ENCODE measurements around the gene LDB2. TPM values are rescaled to one million over a fixed set of nuclear protein-coding genes. Genes with fewer than 3 reads are reported as not detected.
A peak's percentile ranks its signal among the peaks of the same experiment; 100 is the strongest.

LDB2 gene
- total and polyA plus RNA-seq, 2 donors, result 9.2 to 10.1 TPM

DNA sequence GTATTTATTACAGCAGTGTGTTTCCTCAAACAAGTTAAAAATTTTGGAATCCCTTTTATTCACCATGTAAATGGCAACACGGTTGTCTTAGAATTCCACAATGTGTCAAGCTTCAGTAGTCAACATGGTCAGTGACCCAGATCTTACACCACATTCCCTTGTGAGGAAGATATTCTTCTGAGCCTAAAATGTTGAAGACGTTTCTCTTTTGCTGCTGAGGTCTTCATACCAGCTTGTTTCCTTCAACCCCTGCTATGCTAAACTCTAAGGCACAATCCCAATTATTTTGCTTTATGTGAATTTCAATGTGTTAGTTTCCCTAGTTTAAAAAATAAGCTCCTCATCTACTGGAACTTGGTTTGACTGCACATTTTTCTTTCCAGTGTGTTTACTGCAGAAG, 17.6 kb upstream of the LDB2 start:
- no peaks in the 10 kb centered on the region for H3K27me3 ChIP-seq (ENCODE audit: control insufficient read depth in 2 of 2, insufficient read depth in 1 of 2, low read length in 1 of 2)

DNA sequence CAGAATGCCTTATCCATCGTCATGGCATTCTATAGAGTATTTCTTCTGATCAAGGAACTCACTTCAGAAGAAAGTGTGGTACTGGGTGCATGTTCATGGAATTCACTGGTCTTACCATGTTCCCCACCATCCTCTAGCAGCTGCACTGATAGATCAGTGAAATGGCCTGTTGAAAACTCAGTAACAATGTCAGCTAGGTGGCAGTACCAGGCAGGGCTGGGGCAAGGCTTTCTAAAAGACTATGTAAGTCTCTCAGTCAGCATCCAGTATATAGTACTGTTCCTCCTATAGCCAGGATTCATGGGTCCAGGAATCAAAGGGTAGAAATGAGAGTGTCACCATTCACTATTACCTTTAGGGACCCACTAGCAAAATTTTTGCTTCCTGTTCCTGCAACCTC, 15.8 kb upstream of the LDB2 start:
- Histone ChIP-seq H3K36me3 (ENCODE audit: control insufficient read depth in 2 of 2, insufficient read depth in 2 of 2, low read length in 1 of 2) (no peaks in the 10 kb centered on the region), H3K9me3 (ENCODE audit: control insufficient read depth in 2 of 2, insufficient read depth in 1 of 2, low read length in 1 of 2) (no peaks in the 10 kb centered on the region), H3K4me1 (ENCODE audit: control insufficient read depth in 2 of 2, insufficient read depth in 2 of 2, low read length in 2 of 2) (peaks cover 0 to 2% of the 10 kb centered on the region in 2 donors), H3K4me3 (ENCODE audit: low read length in 2 of 2) (no peak overlapping the region), H3K27ac (ENCODE audit: low read depth in 1 of 2, low read length in 1 of 2) (no peak overlapping the region), H3K27me3 (ENCODE audit: control insufficient read depth in 2 of 2, insufficient read depth in 1 of 2, low read length in 1 of 2) (no peaks in the 10 kb centered on the region)
- whole genome bisulfite sequencing, result 93% methylated on average over 1 of the region's 1 CpG
- DNase-seq (ENCODE audit: low read depth in 6 of 9, low spot score in 9 of 9), result no peak

More for the DNA sequence above, 17.6 kb upstream of the LDB2 start:
- H3K4me1 ChIP-seq (ENCODE audit: control insufficient read depth in 2 of 2, insufficient read depth in 2 of 2, low read length in 2 of 2), result peaks cover 0 to 2% of the 10 kb centered on the region in 2 donors
- no peaks in the 10 kb centered on the region for H3K9me3 ChIP-seq (ENCODE audit: control insufficient read depth in 2 of 2, insufficient read depth in 1 of 2, low read length in 1 of 2)
- no peak overlapping the region for H3K27ac ChIP-seq (ENCODE audit: low read depth in 1 of 2, low read length in 1 of 2)
- DNase-seq (ENCODE audit: low read depth in 6 of 9, low spot score in 9 of 9), result no peak
- no peaks in the 10 kb centered on the region for H3K36me3 ChIP-seq (ENCODE audit: control insufficient read depth in 2 of 2, insufficient read depth in 2 of 2, low read length in 1 of 2)
- H3K4me3 ChIP-seq (ENCODE audit: low read length in 2 of 2), result no peak overlapping the region
- 92% methylated on average over 2 of the region's 2 CpGs for WGBS

DNA sequence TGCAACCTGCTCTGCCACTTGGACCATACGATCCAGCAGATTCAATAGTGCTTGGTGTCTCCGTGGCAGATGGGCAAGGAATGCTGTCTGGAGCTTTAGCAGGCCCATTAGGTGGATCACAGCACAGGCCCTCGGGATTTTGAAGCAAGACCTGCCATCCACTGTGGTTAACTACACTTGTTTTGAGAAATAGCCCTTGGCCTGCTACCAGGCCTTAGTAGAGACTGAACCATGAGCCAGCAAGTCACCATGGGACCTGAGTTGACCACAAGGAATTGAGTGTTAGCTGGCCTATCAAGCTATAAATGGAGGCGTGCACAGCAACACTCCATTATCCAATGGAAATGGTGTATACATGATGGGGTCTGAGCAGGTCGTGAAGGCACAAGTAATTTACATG, 14.5 kb upstream of the LDB2 start:
- no peak overlapping the region for H3K27ac ChIP-seq (ENCODE audit: low read depth in 1 of 2, low read length in 1 of 2)
- DNase-seq (ENCODE audit: low read depth in 6 of 9, low spot score in 9 of 9), result no peak
- no peaks in the 10 kb centered on the region for H3K27me3 ChIP-seq (ENCODE audit: control insufficient read depth in 2 of 2, insufficient read depth in 1 of 2, low read length in 1 of 2)
- WGBS, result 97% methylated on average over 5 of the region's 5 CpGs
- H3K4me3 ChIP-seq (ENCODE audit: low read length in 2 of 2), result no peak overlapping the region
- no peaks in the 10 kb centered on the region for H3K9me3 ChIP-seq (ENCODE audit: control insufficient read depth in 2 of 2, insufficient read depth in 1 of 2, low read length in 1 of 2)
- peaks cover 0 to 2% of the 10 kb centered on the region in 2 donors for H3K4me1 ChIP-seq (ENCODE audit: control insufficient read depth in 2 of 2, insufficient read depth in 2 of 2, low read length in 2 of 2)
- H3K36me3 ChIP-seq (ENCODE audit: control insufficient read depth in 2 of 2, insufficient read depth in 2 of 2, low read length in 1 of 2), result no peaks in the 10 kb centered on the region

DNA sequence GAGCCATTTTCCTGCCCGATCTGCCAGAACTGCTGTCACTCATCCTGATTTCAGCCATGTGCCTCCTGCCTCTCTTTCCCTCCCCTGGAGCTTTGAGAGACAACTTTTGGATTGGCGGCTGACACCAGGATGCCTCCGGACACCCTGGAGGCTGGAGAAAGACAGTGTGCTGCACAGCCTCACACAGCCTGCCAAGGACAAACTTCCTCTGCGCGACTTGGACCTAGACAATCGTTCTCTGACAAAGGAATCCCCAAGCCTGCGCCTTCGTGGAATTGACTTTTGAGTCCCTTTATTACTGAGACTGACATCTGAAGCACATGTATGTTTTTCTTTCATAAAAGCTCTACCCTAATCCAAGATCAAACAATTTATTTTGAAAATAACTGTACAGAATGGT, 10.8 kb upstream of the LDB2 start:
- no peak overlapping the region for H3K27ac ChIP-seq (ENCODE audit: low read depth in 1 of 2, low read length in 1 of 2)
- 83% methylated on average over 8 of the region's 8 CpGs for WGBS
- H3K36me3 ChIP-seq (ENCODE audit: control insufficient read depth in 2 of 2, insufficient read depth in 2 of 2, low read length in 1 of 2), result no peaks in the 10 kb centered on the region
- DNase-seq (ENCODE audit: low read depth in 6 of 9, low spot score in 9 of 9), result no peak
- no peaks in the 10 kb centered on the region for H3K9me3 ChIP-seq (ENCODE audit: control insufficient read depth in 2 of 2, insufficient read depth in 1 of 2, low read length in 1 of 2)
- H3K4me3 ChIP-seq (ENCODE audit: low read length in 2 of 2), result no peak overlapping the region
- H3K27me3 ChIP-seq (ENCODE audit: control insufficient read depth in 2 of 2, insufficient read depth in 1 of 2, low read length in 1 of 2), result no peaks in the 10 kb centered on the region
- no peaks in the 10 kb centered on the region for H3K4me1 ChIP-seq (ENCODE audit: control insufficient read depth in 2 of 2, insufficient read depth in 2 of 2, low read length in 2 of 2)

DNA sequence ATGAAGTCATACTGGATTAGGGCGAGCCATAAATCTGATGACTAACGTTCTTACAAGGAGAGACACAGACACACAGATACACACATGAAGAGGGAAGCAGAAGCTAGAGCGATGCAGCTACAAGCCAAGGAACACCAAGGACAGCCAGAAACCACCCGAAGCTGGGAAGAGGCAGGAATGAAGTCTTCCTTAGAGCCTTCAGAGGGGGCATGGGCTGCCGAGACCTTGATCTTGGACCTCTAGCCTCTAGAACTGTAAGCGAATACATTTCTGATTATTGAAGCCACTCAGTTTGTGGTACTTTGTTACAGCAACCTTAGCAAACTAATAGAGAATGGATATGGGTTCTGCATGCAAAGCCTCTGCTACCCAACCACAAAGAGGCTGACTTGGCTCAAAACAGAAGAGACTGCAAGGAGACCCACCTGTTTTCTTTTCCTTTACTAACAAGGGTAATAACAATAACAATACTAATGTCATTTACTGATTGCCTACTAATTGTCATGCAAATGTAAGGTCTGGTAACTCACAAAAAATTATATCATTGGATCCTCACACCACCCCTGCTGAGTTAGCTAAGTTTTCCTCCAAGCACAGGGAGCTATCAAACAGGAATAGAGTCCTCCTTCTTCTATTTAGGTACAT, 10.1 kb upstream of the LDB2 start:
- H3K4me1 ChIP-seq (ENCODE audit: control insufficient read depth in 2 of 2, insufficient read depth in 2 of 2, low read length in 2 of 2), result no peaks in the 10 kb centered on the region
- no peaks in the 10 kb centered on the region for H3K9me3 ChIP-seq (ENCODE audit: control insufficient read depth in 2 of 2, insufficient read depth in 1 of 2, low read length in 1 of 2)
- WGBS, result 97% methylated on average over 6 of the region's 6 CpGs
- no peak overlapping the region for H3K27ac ChIP-seq (ENCODE audit: low read depth in 1 of 2, low read length in 1 of 2)
- no peak for DNase-seq (ENCODE audit: low read depth in 6 of 9, low spot score in 9 of 9)
- no peak overlapping the region for H3K4me3 ChIP-seq (ENCODE audit: low read length in 2 of 2)
- no peaks in the 10 kb centered on the region for H3K27me3 ChIP-seq (ENCODE audit: control insufficient read depth in 2 of 2, insufficient read depth in 1 of 2, low read length in 1 of 2)
- no peaks in the 10 kb centered on the region for H3K36me3 ChIP-seq (ENCODE audit: control insufficient read depth in 2 of 2, insufficient read depth in 2 of 2, low read length in 1 of 2)

DNA sequence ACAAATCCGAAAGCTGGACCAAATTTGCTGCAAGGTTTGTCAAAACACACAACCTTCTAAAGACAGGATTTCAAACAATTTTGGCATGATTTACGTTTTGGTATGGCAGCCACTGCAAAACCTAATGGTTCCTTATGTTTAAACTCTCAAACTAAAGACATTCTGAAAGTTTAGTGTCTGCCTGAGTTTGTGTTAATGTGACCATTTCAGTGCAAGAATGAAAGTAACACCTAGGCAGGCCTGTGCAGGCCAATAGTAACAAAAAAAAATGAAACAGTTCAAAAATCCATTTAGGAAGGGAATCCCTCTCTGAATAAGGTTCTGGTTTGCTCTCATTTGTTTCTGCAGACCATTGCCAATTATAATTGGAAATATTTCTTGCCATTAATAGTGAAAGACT, 1.9 kb upstream of the LDB2 start:
- Histone ChIP-seq H3K27me3 (ENCODE audit: control insufficient read depth in 2 of 2, insufficient read depth in 1 of 2, low read length in 1 of 2) (no peaks in the 10 kb centered on the region), H3K4me1 (ENCODE audit: control insufficient read depth in 2 of 2, insufficient read depth in 2 of 2, low read length in 2 of 2) (peaks cover 0 to 8% of the 10 kb centered on the region in 2 donors), H3K9me3 (ENCODE audit: control insufficient read depth in 2 of 2, insufficient read depth in 1 of 2, low read length in 1 of 2) (no peaks in the 10 kb centered on the region), H3K36me3 (ENCODE audit: control insufficient read depth in 2 of 2, insufficient read depth in 2 of 2, low read length in 1 of 2) (no peaks in the 10 kb centered on the region), H3K4me3 (ENCODE audit: low read length in 2 of 2) (no peak overlapping the region), H3K27ac (ENCODE audit: low read depth in 1 of 2, low read length in 1 of 2) (no peak overlapping the region)
- DNase-seq (ENCODE audit: low read depth in 6 of 9, low spot score in 9 of 9), result no peak
- WGBS, result 93% methylated on average over 2 of the region's 2 CpGs

DNA sequence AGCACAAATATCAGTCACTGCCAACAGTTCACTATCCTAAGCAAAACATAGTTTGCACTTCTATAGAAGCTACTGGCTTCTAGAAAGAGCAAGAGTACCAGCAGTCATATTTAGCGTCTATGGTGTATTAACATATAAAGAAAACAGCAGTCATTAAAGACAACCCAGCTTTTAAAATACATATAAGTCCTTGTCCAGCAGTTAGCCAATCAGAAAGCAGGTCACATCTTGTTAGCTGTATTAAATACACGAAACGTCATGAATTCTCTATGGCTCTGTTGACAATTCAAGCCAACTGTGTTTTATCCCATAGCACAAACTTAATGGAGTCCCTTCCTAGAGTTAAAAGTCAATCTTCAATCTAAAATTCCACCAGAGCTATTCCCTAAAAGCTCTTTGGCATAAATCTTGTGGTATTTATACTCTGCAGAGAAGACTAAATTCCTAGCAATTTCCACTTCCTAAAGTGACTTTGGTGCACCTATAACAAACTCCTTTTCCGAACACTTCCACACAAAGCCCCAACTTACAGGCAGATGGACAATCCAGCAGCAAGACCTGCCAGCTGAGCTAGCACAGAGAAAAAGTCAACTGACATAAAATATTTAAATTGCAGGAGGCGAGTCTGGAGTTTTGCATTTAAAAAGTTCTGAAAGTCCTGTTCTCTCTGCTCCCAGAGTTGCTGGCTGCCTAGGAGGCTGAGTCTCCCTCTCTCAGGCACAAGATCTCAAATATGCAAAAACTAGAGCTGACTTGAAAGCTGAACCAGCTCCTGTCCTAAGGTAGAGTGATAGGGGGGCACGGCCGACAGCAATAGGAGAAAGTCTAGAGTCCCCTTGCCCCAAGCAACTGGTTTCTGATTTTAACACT, 1.3 kb downstream of the LDB2 start:
- DNase-seq (ENCODE audit: low read depth in 6 of 9, low spot score in 9 of 9), result peak in 1 of 9 donors; percentile 28
- Histone ChIP-seq H3K9me3 (ENCODE audit: control insufficient read depth in 2 of 2, insufficient read depth in 1 of 2, low read length in 1 of 2) (no peaks in the 10 kb centered on the region), H3K36me3 (ENCODE audit: control insufficient read depth in 2 of 2, insufficient read depth in 2 of 2, low read length in 1 of 2) (no peaks in the 10 kb centered on the region), H3K27ac (ENCODE audit: low read depth in 1 of 2, low read length in 1 of 2) (peak overlapping the region; percentile 5 to 59), H3K27me3 (ENCODE audit: control insufficient read depth in 2 of 2, insufficient read depth in 1 of 2, low read length in 1 of 2) (no peaks in the 10 kb centered on the region), H3K4me3 (ENCODE audit: low read length in 2 of 2) (peak overlapping the region; percentile 17 to 37), H3K4me1 (ENCODE audit: control insufficient read depth in 2 of 2, insufficient read depth in 2 of 2, low read length in 2 of 2) (peaks cover 0 to 10% of the 10 kb centered on the region in 2 donors)
- 64% methylated on average over 7 of the region's 7 CpGs for WGBS

DNA sequence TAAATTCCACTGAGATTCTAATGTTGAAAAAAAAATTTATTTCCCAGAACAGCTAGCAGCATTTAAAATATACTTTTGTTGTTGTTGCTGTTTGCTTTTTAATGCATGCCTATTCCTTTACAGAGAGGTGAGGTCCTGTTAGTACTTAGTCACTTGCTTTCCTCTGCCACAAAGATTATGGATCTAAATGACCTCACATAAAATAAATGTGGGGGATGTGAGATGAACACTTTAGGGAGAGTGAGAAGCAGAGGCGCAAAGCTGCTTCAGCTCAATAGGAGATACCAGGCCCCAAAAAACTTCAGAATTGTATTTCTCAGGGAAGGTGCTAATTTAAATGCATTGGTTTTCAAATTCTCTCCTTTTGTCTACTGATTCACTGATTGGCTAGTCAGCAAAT, 4.0 kb downstream of the LDB2 start:
- peaks cover 3 to 26% of the 10 kb centered on the region in 2 donors for H3K4me1 ChIP-seq (ENCODE audit: control insufficient read depth in 2 of 2, insufficient read depth in 2 of 2, low read length in 2 of 2)
- no peak overlapping the region for H3K4me3 ChIP-seq (ENCODE audit: low read length in 2 of 2)
- no peak for DNase-seq (ENCODE audit: low read depth in 6 of 9, low spot score in 9 of 9)
- H3K9me3 ChIP-seq (ENCODE audit: control insufficient read depth in 2 of 2, insufficient read depth in 1 of 2, low read length in 1 of 2), result no peaks in the 10 kb centered on the region
- H3K36me3 ChIP-seq (ENCODE audit: control insufficient read depth in 2 of 2, insufficient read depth in 2 of 2, low read length in 1 of 2), result no peaks in the 10 kb centered on the region
- no peaks in the 10 kb centered on the region for H3K27me3 ChIP-seq (ENCODE audit: control insufficient read depth in 2 of 2, insufficient read depth in 1 of 2, low read length in 1 of 2)
- 100% methylated on average over 1 of the region's 1 CpG for WGBS
- H3K27ac ChIP-seq (ENCODE audit: low read depth in 1 of 2, low read length in 1 of 2), result peak overlapping the region in 1 of 2 donors; percentile 78

DNA sequence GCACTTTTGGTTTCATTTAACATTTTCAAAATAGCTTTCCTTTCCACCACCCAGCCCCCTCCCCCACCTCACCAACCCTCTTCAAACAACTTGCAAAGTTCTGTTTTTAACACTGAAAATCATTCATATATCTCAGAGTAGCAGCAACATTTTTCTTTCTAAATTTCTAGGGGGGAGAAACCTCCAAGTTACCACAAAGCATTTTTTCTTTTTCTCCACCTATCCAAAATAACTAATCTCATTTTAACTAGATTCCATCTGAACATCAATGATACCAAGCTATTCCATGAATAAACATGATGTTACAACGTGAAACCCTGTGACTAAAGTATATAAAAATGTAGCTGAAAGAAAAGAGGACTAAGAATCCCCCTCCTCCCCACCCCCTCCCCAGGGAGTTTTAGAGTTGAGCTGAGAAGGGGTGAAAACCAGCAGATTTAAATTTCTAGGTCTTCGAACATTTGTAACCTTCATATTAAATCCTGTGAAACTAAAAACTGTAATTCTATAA, 5.2 kb downstream of the LDB2 start:
- Histone ChIP-seq H3K9me3 (ENCODE audit: control insufficient read depth in 2 of 2, insufficient read depth in 1 of 2, low read length in 1 of 2) (no peaks in the 10 kb centered on the region), H3K4me1 (ENCODE audit: control insufficient read depth in 2 of 2, insufficient read depth in 2 of 2, low read length in 2 of 2) (peaks cover 3 to 27% of the 10 kb centered on the region in 2 donors), H3K27me3 (ENCODE audit: control insufficient read depth in 2 of 2, insufficient read depth in 1 of 2, low read length in 1 of 2) (no peaks in the 10 kb centered on the region), H3K4me3 (ENCODE audit: low read length in 2 of 2) (peak overlapping the region in 1 of 2 donors; percentile 6), H3K36me3 (ENCODE audit: control insufficient read depth in 2 of 2, insufficient read depth in 2 of 2, low read length in 1 of 2) (no peaks in the 10 kb centered on the region), H3K27ac (ENCODE audit: low read depth in 1 of 2, low read length in 1 of 2) (peak overlapping the region in 1 of 2 donors; percentile 78)
- WGBS, result 3% methylated on average over 2 of the region's 2 CpGs
- DNase-seq (ENCODE audit: low read depth in 6 of 9, low spot score in 9 of 9), result peak in 3 of 9 donors; percentile 27 to 70 (median 47)
